Osteoblast (primary cell): ENCODE data around the gene DENND1A. TPM values are rescaled to one million over a fixed set of nuclear protein-coding genes. Genes with fewer than 3 reads are reported as not detected.
A peak's percentile ranks its signal among the peaks of the same experiment; 100 is the strongest.

Experiments
- DNase-seq: peaks from one replicate; pipeline ENCODE4 v3.0.0; 2011; ENCODE audit warnings: low spot score, mixed read lengths; ENCODE audit not compliant: insufficient read length; ENCODE audit errors: missing footprints
- H2AFZ ChIP-seq: 2 replicates; pipeline ENCODE4 v1.6.0; 2011; ENCODE audit warnings: mild to moderate bottlenecking, low read length
- H3K27ac ChIP-seq: 2 replicates; pipeline ENCODE4 v1.5.1; 2011; ENCODE audit warnings: mild to moderate bottlenecking, low read depth, low read length, moderate library complexity
- H3K27me3 ChIP-seq: 2 replicates; pipeline ENCODE4 v1.6.0; 2012; ENCODE audit warnings: mild to moderate bottlenecking, control low read depth, inconsistent platforms, low read length, moderate library complexity; ENCODE audit not compliant: insufficient read depth
- H3K36me3 ChIP-seq: 2 replicates; pipeline ENCODE4 v1.5.1; 2011; ENCODE audit warnings: mild to moderate bottlenecking, low read length, control low read depth, moderate library complexity; ENCODE audit not compliant: insufficient read depth
- H3K4me1 ChIP-seq: 2 replicates; pipeline ENCODE4 v1.5.1; 2011; ENCODE audit warnings: mild to moderate bottlenecking, low read length, control low read depth, moderate library complexity; ENCODE audit not compliant: insufficient read depth
- H3K4me2 ChIP-seq: 2 replicates; pipeline ENCODE4 v1.6.0; 2011; ENCODE audit warnings: mild to moderate bottlenecking, low read length; ENCODE audit not compliant: insufficient read depth
- H3K4me3 ChIP-seq: fragments of 200-600 bp; sonication (generic); 3 replicates; pipeline ENCODE4 v1.5.1; 2012; ENCODE audit warnings: mild to moderate bottlenecking, low read length, inconsistent platforms; ENCODE audit not compliant: insufficient read depth
- H3K79me2 ChIP-seq: 2 replicates; pipeline ENCODE4 v1.6.0; 2012; ENCODE audit warnings: mild to moderate bottlenecking, low read length, control low read depth, inconsistent platforms; ENCODE audit not compliant: insufficient read depth
- H3K9me3 ChIP-seq: 2 replicates; pipeline ENCODE4 v1.5.1; 2011; ENCODE audit warnings: low read depth, low read length, control low read depth
- H4K20me1 ChIP-seq: 2 replicates; pipeline ENCODE4 v1.6.0; 2012; ENCODE audit warnings: mild to moderate bottlenecking, low read length, control low read depth; ENCODE audit not compliant: insufficient read depth
- CTCF ChIP-seq: IDR thresholded peaks from 2 replicates; pipeline ENCODE4 v1.5.1; 2011; ENCODE audit warnings: mild to moderate bottlenecking, low read depth, low read length, moderate library complexity; ENCODE audit errors: extremely low read depth
- total RNA-seq: library from RNA; depleted of rRNA; stranded (reverse); fragments of >200 nt; gene quantifications from 2 replicates; pipeline ENCODE4 v1.2.3, GENCODE V29; 2012

Gene DENND1A
- total RNA-seq, 1 donor = 14.1 TPM

GRCh38 chr9:123346026-123346425 lies 583.9 kb downstream of the DENND1A start:
- Histone ChIP-seq H3K27ac (no peak overlapping the region), H2AFZ (no peak overlapping the region), H3K36me3 (no peaks in the 10 kb centered on the region), H3K9me3 (no peaks in the 10 kb centered on the region), H3K27me3 (peaks cover 10% of the 10 kb centered on the region), H3K4me2 (no peak overlapping the region), H3K4me3 (no peak overlapping the region), H3K4me1 (no peaks in the 10 kb centered on the region), H4K20me1 (no peaks in the 10 kb centered on the region), H3K79me2 (no peaks in the 10 kb centered on the region)
- no peak for DNase-seq
- no peak for TF ChIP-seq CTCF

GRCh38 chr9:123345567-123345955 lies 584.4 kb downstream of the DENND1A start:
- H3K4me2 ChIP-seq = no peak overlapping the region
- no peak for TF ChIP-seq CTCF
- H3K4me1 ChIP-seq = no peaks in the 10 kb centered on the region
- H3K27me3 ChIP-seq = peaks cover 10% of the 10 kb centered on the region
- no peak overlapping the region for H2AFZ ChIP-seq
- no peaks in the 10 kb centered on the region for H3K9me3 ChIP-seq
- no peak overlapping the region for H3K27ac ChIP-seq
- no peaks in the 10 kb centered on the region for H4K20me1 ChIP-seq
- DNase-seq = peak; percentile 83
- no peak overlapping the region for H3K4me3 ChIP-seq
- no peaks in the 10 kb centered on the region for H3K79me2 ChIP-seq
- no peaks in the 10 kb centered on the region for H3K36me3 ChIP-seq

- Histone ChIP-seq H4K20me1 (no peaks in the 10 kb centered on the region), H3K79me2 (no peaks in the 10 kb centered on the region), H3K4me2 (no peak overlapping the region), H2AFZ (no peak overlapping the region), H3K4me3 (no peak overlapping the region), H3K27me3 (peaks cover 10% of the 10 kb centered on the region), H3K36me3 (no peaks in the 10 kb centered on the region), H3K9me3 (no peaks in the 10 kb centered on the region), H3K4me1 (no peaks in the 10 kb centered on the region), H3K27ac (no peak overlapping the region)
- no peak for TF ChIP-seq CTCF
- peak; percentile 46 for DNase-seq
These were observed 585.6 kb downstream of the DENND1A start for GRCh38 chr9:123344192-123344949.

- Histone ChIP-seq H3K27ac (no peak overlapping the region), H3K79me2 (no peaks in the 10 kb centered on the region), H3K4me3 (no peak overlapping the region), H3K9me3 (no peaks in the 10 kb centered on the region), H3K4me1 (no peaks in the 10 kb centered on the region), H4K20me1 (no peaks in the 10 kb centered on the region), H2AFZ (no peak overlapping the region), H3K36me3 (no peaks in the 10 kb centered on the region), H3K4me2 (no peak overlapping the region), H3K27me3 (peaks cover 7% of the 10 kb centered on the region)
- peak; percentile 80 for DNase-seq
- TF ChIP-seq CTCF = no peak
These were observed 586.3 kb downstream of the DENND1A start for GRCh38 chr9:123343443-123344191.
